GM18951 (cell line): ENCODE measurements around the gene MMP17.
"Not testable (repeated sequence)": the region's sequence is repeated elsewhere in the genome, so short reads cannot be mapped to it uniquely, and the experiment has no call there.

ENCODE experiments used
- POLR2A ChIP-seq: IDR thresholded peaks from 4 replicates; pipeline ENCODE4 v1.6.1; 2011; ENCODE audit warnings: mild to moderate bottlenecking; ENCODE audit not compliant: insufficient read length, insufficient read depth; ENCODE audit errors: extremely low read depth
- in situ Hi-C: fragments of 300-500 bp; cut with MboI; formaldehyde crosslinking; loops from one replicate; pipeline ENCODE4 v1.12.0; 2022; ENCODE audit warnings: low sequenced_read_pairs, mixed read lengths, inconsistent platforms; ENCODE audit not compliant: unreplicated experiment

MMP17 gene

DNA sequence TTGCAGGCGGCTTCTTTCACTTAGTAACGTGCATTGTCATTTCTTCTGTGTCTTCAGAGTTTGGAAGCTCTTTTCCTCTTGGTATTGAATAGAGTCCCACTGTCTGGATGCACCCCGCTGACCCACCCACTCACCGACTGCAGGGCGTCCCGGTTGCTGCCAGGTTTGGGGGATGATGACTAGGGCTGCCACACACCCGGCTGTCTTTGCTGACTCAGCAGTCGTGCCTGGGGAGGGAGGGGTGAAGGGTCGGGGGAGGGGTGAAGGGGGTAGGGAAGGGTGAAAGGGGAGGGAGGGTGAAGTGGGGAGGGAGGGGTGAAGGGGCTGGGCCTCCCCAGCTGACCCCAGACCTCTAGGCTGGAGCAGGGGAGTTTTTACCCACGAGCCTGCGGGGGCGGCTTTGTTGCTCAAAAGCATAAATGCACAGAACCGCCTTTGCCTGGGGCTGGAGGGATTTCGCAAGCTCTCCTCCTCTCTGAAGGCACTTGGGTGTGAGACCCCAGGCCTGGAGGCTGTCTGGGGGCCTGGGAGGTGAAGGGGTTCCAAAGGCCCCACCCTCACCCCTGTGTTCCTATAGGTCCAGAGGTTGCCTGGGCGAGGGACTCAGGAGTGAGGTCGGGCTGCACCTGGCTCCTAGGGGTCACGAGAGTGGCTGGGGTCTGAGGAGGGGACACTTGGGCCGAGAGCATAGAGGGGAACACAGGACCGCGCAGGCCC lies 35.0 kb downstream of the MMP17 start:
- TF ChIP-seq POLR2A: no peak
- in situ Hi-C loops: no loop called here

DNA sequence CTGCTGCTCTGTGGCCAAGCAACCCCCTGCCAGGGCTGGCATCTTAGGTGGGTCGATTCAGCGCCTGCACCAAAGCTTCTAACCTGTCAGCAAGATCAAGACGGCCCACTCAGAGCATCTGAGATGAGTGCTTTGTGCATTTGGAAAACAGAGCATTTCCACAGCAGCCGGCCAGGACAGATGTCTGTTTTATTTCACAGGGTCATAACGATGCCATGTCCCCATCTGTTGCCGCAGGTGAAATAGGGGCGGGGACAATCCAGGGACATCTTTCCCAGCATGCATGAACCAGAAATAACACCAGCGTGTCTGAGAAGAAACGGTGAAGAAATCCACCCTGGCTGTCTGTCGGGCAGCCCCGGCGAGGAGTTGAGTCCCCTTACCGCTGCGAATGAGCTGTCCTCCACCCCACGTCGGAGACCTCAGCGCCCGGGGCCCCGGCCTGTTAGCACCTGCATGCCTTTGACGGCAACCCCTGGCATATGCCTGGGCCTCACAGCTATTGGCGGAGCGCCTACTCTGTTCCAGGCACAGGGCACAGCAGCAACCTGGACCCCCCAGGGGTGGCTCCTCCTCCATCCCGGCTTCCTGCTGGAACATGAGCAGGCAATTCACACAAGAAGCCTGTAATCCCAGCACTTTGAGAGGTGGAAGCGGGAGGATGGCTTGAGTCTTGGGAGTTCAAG lies 35.7 kb downstream of the MMP17 start:
- in situ Hi-C loops: no loop called here
- no peak for TF ChIP-seq POLR2A

DNA sequence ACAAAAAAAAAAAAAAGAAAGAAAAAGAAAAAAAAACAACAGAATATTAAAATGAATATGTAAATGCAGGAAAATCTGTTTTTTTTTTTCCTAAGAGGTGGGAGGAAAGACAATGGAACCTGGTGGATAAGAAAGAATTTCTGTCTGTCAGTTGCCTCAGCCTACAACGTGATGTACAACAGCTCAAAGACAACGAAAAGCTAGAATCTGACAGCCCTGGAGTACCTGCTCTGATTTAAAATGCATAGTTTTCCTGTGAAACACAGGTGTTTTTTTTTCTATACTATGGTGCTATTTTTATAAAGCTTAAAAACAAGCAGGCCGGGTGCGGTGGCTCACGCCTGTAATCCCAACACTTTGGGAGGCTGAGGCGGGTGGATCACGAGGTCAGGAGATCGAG lies 36.3 kb downstream of the MMP17 start:
- in situ Hi-C loops: no loop called here
- TF ChIP-seq POLR2A: no peak

DNA sequence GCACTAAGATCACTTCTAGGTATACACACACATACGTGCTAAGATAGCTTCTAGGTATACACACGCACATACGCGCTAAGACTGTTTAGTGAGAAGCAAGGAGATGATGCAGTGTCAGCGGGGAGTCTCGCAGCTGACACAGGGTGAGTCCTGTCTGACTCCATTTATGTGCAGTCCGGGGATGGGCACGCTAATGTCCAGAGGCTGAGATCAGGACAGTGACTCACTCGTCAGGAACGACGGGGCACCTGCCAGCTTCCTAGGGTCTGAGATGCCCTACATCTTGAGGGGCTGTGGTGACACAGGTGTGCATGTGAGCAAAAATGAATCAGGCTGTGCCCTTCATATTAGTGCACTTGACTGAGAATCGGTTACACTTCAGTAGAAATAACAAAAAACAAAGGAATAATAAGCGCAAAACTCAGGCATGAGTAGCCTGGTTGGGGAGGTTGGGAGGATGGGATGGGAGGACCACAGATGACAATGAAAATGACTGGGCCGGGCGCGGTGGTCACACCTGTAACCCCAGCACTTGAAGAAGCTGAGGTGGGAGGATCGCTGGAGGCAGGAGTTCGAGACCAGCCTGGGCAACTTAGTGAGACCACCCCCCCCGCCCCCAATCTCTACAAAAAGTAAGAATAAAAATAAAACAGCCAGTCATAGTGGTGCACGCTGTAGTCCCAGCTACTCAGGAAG lies 37.1 kb downstream of the MMP17 start:
- in situ Hi-C loops: no loop called here
- TF ChIP-seq POLR2A: no peak

DNA sequence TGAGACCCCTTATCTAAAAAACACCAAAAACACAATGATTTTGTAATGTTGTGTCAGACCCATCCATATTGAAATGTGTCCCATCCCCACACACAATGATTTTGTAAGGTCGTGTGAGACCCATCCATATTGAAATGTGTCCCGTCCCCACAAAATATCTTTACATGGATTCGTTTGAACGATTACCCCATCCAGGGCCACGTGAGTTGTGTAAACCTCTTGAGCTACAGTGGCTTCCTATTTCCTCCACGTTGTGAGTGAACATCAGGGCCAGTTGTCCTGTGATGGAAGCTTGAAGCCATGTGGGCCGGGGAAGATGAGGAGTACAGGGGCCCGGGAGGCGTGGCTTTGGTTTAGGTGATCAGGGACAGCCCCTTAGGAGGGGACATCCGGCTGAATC lies 39.3 kb downstream of the MMP17 start:
- in situ Hi-C loops: no loop called here
- no peak for TF ChIP-seq POLR2A

DNA sequence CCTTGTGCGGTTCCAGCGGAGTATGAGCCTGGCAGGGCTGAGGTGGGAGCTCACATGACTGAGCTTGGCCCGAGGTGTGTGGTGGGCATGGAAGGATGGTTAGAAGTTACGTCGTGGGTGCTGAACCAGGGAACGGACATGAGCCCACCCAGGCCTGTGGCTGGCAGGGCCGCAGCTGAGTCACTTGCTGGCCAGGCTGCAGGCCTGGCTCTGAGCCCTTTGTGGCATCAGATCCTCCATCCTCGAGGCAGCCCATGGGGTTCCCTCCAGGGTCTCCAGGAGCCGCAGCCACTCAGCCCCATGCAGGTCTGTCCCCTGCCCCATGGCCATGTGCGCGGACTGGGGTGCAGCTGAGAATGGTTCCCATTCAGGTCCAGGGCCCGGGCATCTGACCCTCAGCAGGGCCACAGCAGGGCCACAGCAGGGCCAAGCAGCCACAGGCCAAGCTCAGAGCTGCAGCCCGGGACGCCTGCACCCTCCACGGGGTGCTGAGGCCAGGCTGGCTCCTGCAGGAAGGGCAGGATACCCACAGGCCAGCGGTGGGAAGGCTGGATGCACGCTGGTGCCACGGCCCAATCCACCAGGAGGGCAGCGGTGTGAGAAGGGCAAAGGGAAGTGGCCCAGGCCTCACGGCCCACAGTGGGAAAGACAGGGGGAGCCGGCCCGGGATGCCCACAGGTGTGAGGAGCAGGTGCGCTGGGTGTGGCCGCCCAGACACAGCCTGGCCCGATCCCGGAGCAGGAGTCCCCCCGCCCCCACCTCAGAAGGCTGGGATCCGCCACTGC lies 39.9 kb downstream of the MMP17 start:
- TF ChIP-seq POLR2A: no peak

DNA sequence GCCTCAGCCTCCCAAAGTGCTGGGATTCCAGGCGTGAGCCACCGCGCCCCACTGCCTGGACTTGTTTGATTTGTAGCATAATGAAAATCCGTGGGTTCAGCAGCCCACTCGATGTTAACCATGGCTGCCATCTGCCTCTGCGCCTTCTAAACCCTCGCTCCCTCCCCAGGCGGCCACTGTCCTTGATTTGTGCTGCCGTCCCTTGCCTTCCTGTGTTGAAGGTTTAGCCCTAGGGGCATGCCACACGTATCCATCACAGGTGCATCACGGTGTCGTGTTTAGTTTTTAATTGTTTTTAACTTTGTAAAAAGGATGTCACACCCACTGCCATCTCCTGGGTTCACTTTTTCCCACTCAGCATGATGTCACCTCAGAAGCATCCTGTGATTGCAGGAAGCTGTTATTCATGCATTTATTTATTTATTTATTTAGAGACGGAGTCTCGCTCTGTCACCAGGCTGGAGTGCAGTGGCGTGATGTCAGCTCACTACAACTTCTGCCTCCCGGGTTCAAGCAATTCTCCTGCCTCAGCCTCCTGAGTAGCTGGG lies 41.8 kb downstream of the MMP17 start:
- in situ Hi-C loops: no loop called here
- TF ChIP-seq POLR2A: no peak

More for the DNA sequence above, 39.9 kb downstream of the MMP17 start:
- in situ Hi-C loops: no loop called here

DNA sequence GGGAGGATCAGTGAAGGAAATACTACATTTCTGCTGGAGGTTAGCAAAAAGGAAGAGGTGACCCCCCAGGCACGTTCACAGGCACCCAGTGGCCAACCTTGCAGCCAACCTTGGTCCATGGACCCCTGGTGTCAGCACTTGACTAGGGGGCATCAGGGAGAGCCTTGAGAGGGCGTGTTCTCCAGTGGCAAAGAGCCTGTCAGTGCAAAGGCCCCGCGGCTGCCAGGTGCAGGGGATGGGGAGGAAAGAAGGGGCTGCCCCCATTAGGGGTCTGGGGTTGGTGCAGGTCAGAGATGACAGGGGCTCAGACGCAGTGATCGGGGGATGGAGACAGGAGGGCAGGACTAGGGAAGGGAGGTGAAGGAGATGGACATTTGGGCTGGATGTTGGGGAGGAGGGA lies 43.5 kb downstream of the MMP17 start:
- in situ Hi-C loops: no loop called here
- no peak for TF ChIP-seq POLR2A

DNA sequence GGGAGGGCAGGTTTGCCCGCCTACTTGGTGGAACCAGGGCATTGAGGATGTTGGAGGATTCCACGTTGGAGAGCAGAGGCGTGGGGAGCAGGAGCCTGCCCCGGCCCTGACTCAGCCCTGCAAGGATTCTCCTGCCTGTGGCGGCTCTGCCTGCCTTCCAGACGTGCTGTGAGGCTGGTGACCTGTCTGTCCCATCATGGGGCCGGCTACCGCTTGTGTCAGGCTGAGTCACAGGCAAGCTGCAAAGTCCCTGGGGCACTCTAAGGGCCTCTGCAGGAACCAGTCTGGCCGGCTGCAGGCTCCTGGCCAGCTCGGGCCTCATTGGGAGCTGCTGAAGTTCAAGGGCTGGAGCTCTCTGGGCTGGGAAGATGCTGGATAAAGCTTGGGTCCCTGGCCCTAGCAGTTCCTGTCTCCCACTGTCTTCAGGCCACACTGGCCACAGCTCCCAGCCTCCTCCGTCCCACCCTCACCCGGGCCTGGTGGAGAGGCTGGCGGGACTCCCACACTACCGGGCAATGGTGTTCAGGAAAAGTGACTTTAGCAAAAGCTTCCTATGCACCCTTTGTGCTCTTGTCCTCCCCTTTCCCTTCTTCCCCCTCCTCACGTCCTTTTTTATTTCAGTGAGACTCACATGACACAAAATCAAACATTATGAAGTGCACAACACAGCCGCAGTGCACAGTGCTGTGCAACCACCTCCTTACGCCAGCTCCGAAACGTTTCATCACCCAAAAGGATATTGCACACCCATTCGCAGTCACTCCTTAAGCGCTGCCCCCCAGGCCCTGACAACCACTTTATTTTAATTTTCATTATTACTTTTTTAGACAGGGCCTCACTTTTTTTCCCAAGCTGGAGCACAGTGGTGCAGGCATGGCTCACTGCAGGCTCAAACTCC lies 44.2 kb downstream of the MMP17 start:
- no peak for TF ChIP-seq POLR2A
- in situ Hi-C loops: no loop called here

DNA sequence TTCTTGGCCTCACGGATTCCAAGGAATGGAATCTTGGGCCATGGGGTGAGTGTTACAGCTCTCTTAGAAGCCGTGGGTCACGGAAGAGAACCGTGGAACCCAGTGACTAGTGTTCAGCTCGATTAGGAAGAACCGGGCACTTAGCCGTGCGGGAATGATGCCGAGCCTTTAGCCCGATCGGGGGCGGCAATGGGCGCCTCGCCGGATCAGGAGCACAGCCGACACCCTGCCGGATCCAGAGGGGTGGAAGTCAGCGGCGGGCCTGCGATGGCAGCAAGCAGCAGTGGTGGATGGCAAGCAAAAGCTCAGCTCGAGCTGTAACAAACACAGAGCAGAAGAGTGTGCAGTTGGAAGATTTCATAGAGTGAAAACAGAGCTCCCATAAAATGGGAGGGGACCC lies 45.1 kb downstream of the MMP17 start:
- no peak for TF ChIP-seq POLR2A
- in situ Hi-C loops: no loop called here

DNA sequence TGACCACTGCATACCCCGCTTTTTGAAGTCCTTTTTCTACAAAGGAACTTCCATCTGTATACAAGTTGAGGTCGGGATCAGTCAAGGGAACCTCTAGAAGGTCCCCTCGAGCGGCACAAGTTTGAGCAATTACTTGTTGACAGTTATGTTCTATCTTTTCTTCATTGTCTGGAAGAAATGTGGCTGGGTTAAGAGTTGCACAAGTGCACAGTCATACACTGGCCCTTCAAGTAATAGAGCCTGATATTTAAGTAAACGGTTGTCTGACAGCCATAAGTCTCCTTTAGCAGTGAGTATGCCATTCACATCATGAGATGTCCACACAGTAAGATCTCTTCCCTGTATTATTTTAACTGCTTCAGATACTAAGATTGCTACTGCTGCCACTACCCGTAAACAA lies 46.8 kb downstream of the MMP17 start:
- in situ Hi-C loops: not testable (repeated sequence)

DNA sequence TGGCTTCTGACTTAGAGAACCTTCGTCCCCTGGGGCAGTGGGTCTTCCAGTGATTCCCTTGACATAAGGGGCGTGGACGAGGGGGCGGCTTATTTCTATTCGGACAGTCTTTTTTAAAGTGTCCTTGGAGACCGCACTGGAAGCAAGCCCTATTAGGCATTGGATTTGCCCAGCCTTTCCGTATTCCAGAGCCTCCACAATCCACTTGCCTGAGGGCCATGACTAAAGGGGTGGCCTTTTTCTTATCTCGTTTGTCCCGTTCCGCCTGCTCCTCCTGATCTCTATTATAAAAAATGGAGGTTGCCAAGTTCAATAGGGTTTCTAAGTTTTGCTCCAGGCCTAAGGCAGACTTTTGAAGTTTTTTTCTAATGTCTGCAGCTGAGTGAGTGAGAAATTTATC lies 49.0 kb downstream of the MMP17 start:
- in situ Hi-C loops: not testable (repeated sequence)

DNA sequence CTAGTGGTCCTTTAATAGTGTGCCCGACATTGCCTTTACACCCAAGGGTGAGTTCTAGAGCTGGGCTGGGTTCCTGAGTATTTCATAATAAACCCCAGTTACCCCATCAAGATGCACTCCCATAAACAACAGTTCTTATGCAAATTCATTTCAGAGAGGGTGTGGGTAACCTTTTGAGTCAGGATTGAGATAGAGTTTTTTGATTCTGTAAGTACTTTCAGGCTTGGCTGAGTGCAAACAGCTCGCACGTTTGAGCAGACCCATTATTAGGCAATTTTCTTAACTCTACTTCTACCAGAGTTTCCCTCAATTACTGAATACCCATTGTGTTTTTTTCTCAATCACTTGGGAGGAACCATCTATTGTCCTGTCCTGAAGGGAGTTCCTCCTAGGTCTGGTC lies 50.2 kb downstream of the MMP17 start:
- in situ Hi-C loops: not testable (repeated sequence)
